ENCODE results near the gene NELL1.

NELL1 gene

GRCh38 chr11:21088930-21089329 is 419.5 kb downstream of the NELL1 start:
- ChIA-PET POLR2A (no interaction called here), CTCF (no interaction called here)
- DNase-seq (ENCODE audit: extremely low spot score): no peak
- no peak for TF ChIP-seq BHLHE40 (IDR thresholded peaks at IDR 0.05; ENCODE audit: borderline replicate concordance)
- no peak for TF ChIP-seq SUZ12 (IDR thresholded peaks at IDR 0.05)
- no peak for TF ChIP-seq ARNT (IDR thresholded peaks at IDR 0.05)
- TF ChIP-seq HDGF (IDR thresholded peaks at IDR 0.05; ENCODE audit: borderline replicate concordance): no peak
- TF ChIP-seq SP1 (IDR thresholded peaks at IDR 0.05): no peak
- no peak for TF ChIP-seq LEF1 (IDR thresholded peaks at IDR 0.05; ENCODE audit: borderline replicate concordance)
- TF ChIP-seq TARDBP (IDR thresholded peaks at IDR 0.05): no peak
- TF ChIP-seq ELF4 (IDR thresholded peaks at IDR 0.05): no peak
- TF ChIP-seq FOXM1 (IDR thresholded peaks at IDR 0.05; ENCODE audit: borderline replicate concordance): no peak
- TF ChIP-seq FOXK2 (IDR thresholded peaks at IDR 0.05): no peak
- no peak for TF ChIP-seq L3MBTL2 (conservative IDR thresholded peaks at IDR 0.05)
- no peak for TF ChIP-seq FOXA1 (IDR thresholded peaks at IDR 0.05)
- TF ChIP-seq NFRKB (IDR thresholded peaks at IDR 0.05): no peak

GRCh38 chr11:21104641-21105040 is 435.3 kb downstream of the NELL1 start:
- no peak for DNase-seq (ENCODE audit: extremely low spot score)
- POLR2A ChIA-PET: no interaction called here
- no peak for TF ChIP-seq FOXA1 (IDR thresholded peaks at IDR 0.05)
- TF ChIP-seq ARNT (IDR thresholded peaks at IDR 0.05): no peak
- TF ChIP-seq HDGF (IDR thresholded peaks at IDR 0.05; ENCODE audit: borderline replicate concordance): no peak
- no peak for TF ChIP-seq LEF1 (IDR thresholded peaks at IDR 0.05; ENCODE audit: borderline replicate concordance)
- TF ChIP-seq FOXM1 (IDR thresholded peaks at IDR 0.05; ENCODE audit: borderline replicate concordance): no peak
- no peak for TF ChIP-seq NFRKB (IDR thresholded peaks at IDR 0.05)
- CTCF ChIA-PET: no interaction called here

DNA sequence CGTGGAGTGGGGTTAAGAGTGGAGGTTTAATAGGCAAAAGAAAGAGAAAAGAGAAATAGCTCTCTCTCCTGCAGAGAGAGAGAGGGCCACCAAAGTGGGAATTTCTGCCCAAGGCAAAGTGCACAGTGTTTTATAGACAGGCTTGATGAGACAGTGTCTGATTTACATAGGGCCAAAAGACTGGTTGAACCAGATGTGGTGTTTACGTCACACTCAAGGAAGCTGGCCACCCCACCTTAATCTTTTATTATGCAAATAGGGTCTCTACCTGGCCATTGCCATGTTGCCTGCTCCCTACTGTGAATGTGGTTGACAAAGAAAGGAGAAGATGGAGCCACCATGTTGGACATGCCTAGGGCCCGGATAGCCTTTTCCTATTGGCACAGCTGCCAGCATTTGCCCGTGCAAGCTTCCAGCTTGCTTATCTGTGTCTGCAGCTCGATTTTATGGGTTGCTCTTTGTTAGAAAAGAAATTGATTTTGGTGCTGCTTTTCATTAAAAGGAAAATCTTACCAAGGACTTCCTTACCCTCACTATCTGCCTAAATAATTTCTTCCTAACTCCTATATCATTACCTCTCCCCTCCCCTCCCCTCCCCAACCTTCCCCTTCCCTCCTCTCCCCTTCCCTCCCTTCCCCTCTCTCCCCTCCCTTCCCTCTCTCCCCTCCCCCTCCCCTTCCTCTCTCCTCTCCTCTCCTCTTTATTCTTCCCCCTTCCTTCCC is 436.0 kb downstream of the NELL1 start:
- ChIA-PET CTCF (no interaction called here), POLR2A (no interaction called here)
- DNase-seq (ENCODE audit: extremely low spot score): no peak
- TF ChIP-seq FOXK2 (IDR thresholded peaks at IDR 0.05) (no peak), FOXM1 (IDR thresholded peaks at IDR 0.05; ENCODE audit: borderline replicate concordance) (no peak), BHLHE40 (IDR thresholded peaks at IDR 0.05; ENCODE audit: borderline replicate concordance) (no peak), ZNF384 (IDR thresholded peaks at IDR 0.05) (no peak), TARDBP (IDR thresholded peaks at IDR 0.05) (no peak), SP1 (IDR thresholded peaks at IDR 0.05) (no peak)

DNA sequence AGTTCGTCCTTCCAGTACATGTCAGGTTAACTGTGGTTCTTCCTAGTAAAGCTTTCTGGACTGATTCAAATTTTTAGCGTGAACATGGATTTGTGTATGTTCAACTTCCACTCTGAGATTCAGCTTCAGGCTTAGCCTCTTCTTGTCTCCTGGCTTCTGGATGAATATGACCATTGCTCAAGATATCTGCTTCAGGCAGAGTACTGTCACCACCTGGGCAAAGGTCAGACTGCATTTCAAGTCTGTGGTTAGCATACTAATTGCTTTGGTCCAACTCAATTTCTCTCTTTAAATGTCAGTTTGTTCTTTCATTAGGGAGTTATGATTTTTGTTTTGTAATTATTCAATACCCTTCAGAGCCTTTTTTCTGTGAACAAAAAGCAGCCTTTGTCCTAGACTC is 440.0 kb downstream of the NELL1 start:
- ChIA-PET CTCF (no interaction called here), POLR2A (no interaction called here)
- no peak for DNase-seq (ENCODE audit: extremely low spot score)
- TF ChIP-seq, protein P1, sequence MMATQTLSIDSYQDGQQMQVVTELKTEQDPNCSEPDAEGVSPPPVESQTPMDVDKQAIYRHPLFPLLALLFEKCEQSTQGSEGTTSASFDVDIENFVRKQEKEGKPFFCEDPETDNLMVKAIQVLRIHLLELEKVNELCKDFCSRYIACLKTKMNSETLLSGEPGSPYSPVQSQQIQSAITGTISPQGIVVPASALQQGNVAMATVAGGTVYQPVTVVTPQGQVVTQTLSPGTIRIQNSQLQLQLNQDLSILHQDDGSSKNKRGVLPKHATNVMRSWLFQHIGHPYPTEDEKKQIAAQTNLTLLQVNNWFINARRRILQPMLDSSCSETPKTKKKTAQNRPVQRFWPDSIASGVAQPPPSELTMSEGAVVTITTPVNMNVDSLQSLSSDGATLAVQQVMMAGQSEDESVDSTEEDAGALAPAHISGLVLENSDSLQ (IDR thresholded peaks at IDR 0.05): no peak
- TF ChIP-seq FOXM1 (IDR thresholded peaks at IDR 0.05; ENCODE audit: borderline replicate concordance) (no peak), NFRKB (IDR thresholded peaks at IDR 0.05) (no peak), FOXA1 (IDR thresholded peaks at IDR 0.05) (no peak), SUZ12 (IDR thresholded peaks at IDR 0.05) (no peak), HDGF (IDR thresholded peaks at IDR 0.05; ENCODE audit: borderline replicate concordance) (no peak), ARNT (IDR thresholded peaks at IDR 0.05) (no peak), ELF4 (IDR thresholded peaks at IDR 0.05) (no peak), CTBP1 (IDR thresholded peaks at IDR 0.05; ENCODE audit: borderline replicate concordance) (no peak), L3MBTL2 (conservative IDR thresholded peaks at IDR 0.05) (no peak)

DNA sequence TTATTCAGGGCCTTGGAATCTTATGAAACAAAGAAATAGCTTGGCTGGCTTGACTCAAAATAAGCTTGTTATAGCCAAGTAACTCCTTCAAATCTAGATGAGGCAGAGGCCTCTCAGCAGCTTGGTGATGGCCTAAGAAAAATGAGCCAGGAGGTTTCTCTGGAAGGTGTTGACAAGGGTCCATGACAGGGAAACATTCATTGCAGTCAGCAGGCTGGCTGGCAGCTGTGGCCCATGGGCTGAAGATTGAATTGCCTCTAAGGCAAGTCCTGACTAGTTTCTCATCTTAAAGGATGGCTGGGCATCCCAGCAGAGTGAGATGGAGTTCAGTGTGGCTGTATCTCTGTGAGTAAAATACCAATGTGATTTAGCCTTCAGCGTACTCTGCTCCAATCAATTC is 441.0 kb downstream of the NELL1 start:
- no peak for DNase-seq (ENCODE audit: extremely low spot score)
- TF ChIP-seq HDGF (IDR thresholded peaks at IDR 0.05; ENCODE audit: borderline replicate concordance) (no peak), ZNF384 (IDR thresholded peaks at IDR 0.05) (no peak), SUZ12 (IDR thresholded peaks at IDR 0.05) (no peak), FOXM1 (IDR thresholded peaks at IDR 0.05; ENCODE audit: borderline replicate concordance) (no peak), FOXK2 (IDR thresholded peaks at IDR 0.05) (no peak), LEF1 (IDR thresholded peaks at IDR 0.05; ENCODE audit: borderline replicate concordance) (no peak), ARNT (IDR thresholded peaks at IDR 0.05) (no peak), TARDBP (IDR thresholded peaks at IDR 0.05) (no peak), FOXA1 (IDR thresholded peaks at IDR 0.05) (no peak), BHLHE40 (IDR thresholded peaks at IDR 0.05; ENCODE audit: borderline replicate concordance) (no peak), CTBP1 (IDR thresholded peaks at IDR 0.05; ENCODE audit: borderline replicate concordance) (no peak), NFRKB (IDR thresholded peaks at IDR 0.05) (no peak), L3MBTL2 (conservative IDR thresholded peaks at IDR 0.05) (no peak)
- TF ChIP-seq, protein P1 (IDR thresholded peaks at IDR 0.05): no peak
- POLR2A ChIA-PET: no interaction called here
- CTCF ChIA-PET: no interaction called here

DNA sequence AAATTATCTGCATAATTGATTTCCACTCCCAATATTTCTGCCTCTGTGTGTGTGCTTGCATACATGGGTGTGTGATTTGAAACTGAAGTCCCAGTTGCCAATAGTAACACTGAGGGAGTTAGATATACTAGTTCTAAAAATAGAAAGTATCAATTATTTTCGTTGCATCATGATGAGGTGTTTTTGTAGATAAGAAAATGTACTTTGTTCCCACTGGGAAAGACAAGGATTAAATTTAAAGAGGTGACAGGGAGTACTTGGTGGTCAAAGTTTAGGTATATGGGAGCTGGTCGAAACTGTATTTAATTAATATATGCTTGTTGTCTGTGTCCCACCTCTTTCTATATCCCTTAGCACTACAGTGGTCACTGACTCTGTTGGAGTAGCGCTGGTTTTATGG is 444.5 kb downstream of the NELL1 start:
- CTCF ChIA-PET: no interaction called here
- TF ChIP-seq L3MBTL2 (conservative IDR thresholded peaks at IDR 0.05) (no peak), ELF4 (IDR thresholded peaks at IDR 0.05) (no peak), CTBP1 (IDR thresholded peaks at IDR 0.05; ENCODE audit: borderline replicate concordance) (no peak), SUZ12 (IDR thresholded peaks at IDR 0.05) (no peak), FOXM1 (IDR thresholded peaks at IDR 0.05; ENCODE audit: borderline replicate concordance) (no peak), BHLHE40 (IDR thresholded peaks at IDR 0.05; ENCODE audit: borderline replicate concordance) (no peak), SP1 (IDR thresholded peaks at IDR 0.05) (no peak), FOXA1 (IDR thresholded peaks at IDR 0.05) (no peak), TARDBP (IDR thresholded peaks at IDR 0.05) (no peak), ARNT (IDR thresholded peaks at IDR 0.05) (no peak), NFRKB (IDR thresholded peaks at IDR 0.05) (no peak), HDGF (IDR thresholded peaks at IDR 0.05; ENCODE audit: borderline replicate concordance) (no peak), ZNF384 (IDR thresholded peaks at IDR 0.05) (no peak), FOXK2 (IDR thresholded peaks at IDR 0.05) (no peak), LEF1 (IDR thresholded peaks at IDR 0.05; ENCODE audit: borderline replicate concordance) (no peak)
- TF ChIP-seq, protein P1 (IDR thresholded peaks at IDR 0.05): no peak
- DNase-seq (ENCODE audit: extremely low spot score): no peak
- POLR2A ChIA-PET: no interaction called here

All from HEK293T (cell line).